Smooth muscle cell of the brain vasculature (primary cell): ENCODE results near the gene TRAPPC2B.
A peak's percentile ranks its signal among the peaks of the same experiment; 100 is the strongest.

Source experiments
- DNase-seq: peaks from one replicate; pipeline ENCODE4 v3.0.0-alpha.2; 2012; ENCODE audit warnings: low read depth, low spot score

Gene TRAPPC2B

DNA sequence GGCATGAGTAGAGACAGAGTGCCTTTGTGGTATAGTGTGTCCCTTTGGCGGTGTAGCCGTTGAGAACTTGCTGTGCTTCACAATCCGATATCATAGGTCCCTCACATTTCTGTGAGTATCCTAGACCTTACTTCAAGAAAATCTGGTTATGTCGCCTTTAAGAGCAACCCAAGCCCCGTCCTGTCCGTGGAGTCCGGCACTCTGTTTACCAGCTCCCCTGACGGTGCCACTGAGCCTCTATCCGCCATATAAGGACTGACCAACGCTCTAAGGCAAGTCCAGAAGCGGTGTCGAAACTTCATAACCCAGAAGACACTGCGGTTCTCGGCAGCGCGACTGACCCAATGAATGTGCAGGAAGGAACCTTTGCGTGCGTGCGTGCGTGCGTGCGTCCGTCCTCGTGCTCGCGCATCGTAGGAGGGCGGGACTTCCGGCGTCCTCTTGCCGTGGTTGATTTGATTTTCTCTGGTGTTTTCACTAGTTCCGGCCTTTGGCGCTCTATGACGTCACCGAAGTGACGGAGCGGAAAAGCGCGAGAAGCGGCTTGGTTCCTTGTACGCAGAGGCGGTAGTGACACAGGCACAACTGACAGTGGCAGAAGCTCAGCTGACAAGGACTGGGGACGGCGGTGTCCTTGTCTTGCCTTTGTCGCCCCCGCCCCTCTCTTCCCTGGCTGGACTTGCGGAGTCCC is at the start of gene TRAPPC2B, which contains the start of gene ZNF547:
TRAPPC2B (plus strand) TSS at position 555 of the 691 bp plus-strand sequence. CDS start 1,283 bp downstream, outside the sequence.
ZNF547 (plus strand) TSS at position 555 of the 691 bp plus-strand sequence. CDS start 5,005 bp downstream, outside the sequence.
- peak; percentile 98 for DNase-seq

DNA sequence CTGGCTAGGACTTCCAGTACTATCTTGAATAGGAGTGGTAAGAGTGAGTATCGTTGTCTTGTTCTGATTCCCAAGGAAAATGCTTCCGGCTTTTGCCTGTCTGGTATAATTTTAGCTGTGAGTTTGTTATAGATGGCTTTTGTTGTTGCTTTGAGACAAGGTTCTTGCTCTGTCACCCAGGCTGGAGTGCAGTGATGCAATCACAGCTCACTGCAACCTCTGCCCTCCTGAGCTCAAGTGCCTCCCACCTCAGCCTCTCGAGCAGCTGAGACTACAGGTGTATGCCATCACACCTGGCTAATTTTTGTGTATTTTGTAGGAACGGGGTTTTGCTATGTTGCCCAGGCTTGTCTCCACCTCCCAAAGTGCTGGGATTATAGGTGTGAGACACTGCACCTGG is 49.2 kb upstream of the TRAPPC2B start:
- DNase-seq = no peak

DNA sequence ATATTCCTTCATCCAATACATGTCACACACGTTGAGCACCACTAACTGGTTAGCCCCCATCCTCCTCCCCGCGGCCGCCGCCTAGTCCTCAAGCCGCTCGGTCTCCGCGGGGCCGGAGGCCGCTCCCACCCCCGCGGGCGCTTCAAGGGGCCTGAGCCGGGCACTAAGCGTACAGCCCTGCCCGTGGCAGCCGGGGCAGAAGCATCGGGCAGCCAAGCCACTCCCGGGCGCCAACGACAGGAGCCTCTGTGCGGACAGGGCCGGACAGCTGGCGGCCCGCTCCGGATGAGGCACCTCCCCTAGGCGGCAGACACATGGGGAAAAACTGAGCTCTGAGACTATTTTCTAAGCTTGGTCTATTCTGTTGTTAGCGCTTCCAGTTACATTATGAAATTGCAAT is 45.8 kb upstream of the TRAPPC2B start:
- no peak for DNase-seq

DNA sequence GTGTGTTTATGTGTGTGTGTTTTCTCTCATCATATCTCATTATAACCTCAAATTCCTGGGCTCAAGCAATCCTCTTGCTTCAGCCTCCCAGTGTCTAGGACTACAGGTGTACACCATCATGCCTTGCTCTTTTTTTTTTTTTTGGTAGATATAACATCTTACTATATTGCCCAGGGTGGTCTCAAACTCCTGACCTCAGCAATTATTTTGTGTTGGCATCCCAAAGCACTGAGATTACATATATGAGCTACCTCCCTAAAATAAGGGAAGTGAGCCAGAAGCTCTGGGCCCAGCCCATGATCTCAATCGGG is 43.5 kb upstream of the TRAPPC2B start:
- no peak for DNase-seq

- peak; percentile 87 for DNase-seq
These were observed 42.9 kb upstream of the TRAPPC2B start, which contains the start of gene ZNF543 for GRCh38 chr19:57320180-57321084. Gene ZNF543 (plus strand): TSS chr19:57320472. CDS start chr19:57320854, 382 bp downstream.

DNA sequence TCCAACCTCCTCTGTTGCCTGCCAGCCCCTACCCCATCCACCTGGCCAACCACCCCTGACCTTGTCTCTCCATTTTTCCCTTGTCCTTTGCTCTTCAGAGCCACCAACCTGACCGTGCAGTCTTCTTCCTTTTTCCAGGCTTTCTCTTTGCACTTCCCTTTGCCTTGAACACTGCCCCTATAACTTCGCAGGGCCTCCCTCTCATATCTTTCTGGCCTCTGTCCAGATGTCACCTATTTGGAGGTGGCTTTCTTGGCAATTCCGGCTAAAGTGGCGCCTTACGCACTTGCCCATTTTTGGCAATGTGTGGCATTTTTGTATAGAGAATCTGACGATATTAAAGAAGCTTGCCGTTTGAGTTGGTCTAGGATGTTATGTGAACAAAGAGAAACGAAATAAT is 42.2 kb upstream of the TRAPPC2B start:
- DNase-seq = no peak

GRCh38 chr19:57321751-57322150 is 41.6 kb upstream of the TRAPPC2B start:
- DNase-seq = no peak

DNA sequence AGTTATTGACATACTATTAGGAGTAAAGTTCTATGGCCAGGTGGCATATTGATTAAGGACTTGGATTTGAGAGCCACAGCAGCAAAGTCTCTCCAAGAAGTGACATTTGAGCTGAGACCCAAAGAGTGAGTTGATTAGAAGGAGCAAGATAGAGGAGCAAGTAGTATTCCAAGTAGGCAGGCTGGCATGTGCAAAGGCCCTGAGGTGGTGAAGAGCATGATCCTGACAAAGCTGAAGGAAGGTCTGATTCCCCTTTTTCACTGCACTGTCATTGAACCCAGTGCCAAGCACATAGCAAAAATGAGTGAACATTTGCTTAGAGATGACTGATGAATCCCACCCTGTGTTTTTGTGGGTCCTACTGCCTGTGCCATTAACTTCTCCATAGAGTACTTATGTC is 38.4 kb upstream of the TRAPPC2B start:
- DNase-seq = no peak

DNA sequence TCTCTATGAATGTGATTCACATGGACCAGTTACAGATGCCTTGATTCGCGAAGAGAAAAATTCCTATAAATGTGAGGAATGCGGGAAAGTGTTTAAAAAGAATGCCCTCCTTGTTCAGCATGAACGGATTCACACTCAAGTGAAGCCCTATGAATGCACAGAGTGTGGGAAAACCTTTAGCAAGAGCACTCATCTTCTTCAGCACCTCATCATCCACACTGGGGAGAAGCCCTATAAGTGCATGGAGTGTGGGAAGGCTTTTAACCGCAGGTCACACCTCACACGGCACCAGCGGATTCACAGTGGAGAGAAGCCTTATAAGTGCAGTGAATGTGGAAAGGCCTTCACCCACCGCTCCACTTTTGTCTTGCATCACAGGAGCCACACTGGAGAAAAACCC is 35.4 kb upstream of the TRAPPC2B start:
- DNase-seq = no peak

GRCh38 chr19:57334191-57334590 is 29.2 kb upstream of the TRAPPC2B start:
- DNase-seq = no peak

DNA sequence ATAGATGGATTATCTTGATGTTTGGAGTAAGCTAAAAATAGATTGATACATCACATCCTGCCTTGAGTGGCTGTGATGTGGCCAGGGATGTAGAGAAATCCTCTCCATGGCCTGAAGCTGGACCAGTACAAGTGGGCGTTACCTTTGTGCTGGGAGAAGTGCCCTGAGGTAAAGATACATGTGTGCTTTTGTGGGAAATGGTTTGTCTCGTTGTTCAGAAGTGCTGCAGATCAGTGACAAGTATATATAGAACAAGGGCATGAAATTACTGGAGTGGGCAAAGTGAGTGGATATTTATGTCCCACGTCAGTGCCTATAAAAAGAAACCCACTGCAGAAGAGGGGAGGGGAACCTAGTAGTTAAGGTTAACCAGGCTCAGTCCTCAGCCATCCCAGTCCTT is 24.5 kb upstream of the TRAPPC2B start:
- no peak for DNase-seq

GRCh38 chr19:57342582-57342981 is 20.8 kb upstream of the TRAPPC2B start:
- DNase-seq = no peak

DNA sequence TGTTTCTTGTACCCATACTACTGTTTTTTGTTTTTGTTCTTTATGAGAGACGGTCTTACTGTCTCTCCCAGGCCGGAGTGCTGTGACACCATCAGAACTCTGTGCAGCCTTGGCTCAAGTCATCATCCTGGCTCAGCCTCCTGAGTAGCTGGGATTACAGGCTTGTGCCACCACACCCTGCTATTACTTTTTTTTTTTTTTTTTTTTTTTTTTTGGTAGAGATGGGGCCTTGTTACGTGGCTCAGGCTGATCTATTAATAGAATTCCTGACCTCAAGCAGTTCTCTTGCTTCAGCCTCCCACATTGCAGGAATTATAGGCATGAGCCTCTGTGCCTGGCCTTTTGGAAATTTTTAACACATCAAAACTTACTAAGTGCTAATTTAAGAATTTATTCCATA is 15.2 kb upstream of the TRAPPC2B start:
- DNase-seq = no peak

DNA sequence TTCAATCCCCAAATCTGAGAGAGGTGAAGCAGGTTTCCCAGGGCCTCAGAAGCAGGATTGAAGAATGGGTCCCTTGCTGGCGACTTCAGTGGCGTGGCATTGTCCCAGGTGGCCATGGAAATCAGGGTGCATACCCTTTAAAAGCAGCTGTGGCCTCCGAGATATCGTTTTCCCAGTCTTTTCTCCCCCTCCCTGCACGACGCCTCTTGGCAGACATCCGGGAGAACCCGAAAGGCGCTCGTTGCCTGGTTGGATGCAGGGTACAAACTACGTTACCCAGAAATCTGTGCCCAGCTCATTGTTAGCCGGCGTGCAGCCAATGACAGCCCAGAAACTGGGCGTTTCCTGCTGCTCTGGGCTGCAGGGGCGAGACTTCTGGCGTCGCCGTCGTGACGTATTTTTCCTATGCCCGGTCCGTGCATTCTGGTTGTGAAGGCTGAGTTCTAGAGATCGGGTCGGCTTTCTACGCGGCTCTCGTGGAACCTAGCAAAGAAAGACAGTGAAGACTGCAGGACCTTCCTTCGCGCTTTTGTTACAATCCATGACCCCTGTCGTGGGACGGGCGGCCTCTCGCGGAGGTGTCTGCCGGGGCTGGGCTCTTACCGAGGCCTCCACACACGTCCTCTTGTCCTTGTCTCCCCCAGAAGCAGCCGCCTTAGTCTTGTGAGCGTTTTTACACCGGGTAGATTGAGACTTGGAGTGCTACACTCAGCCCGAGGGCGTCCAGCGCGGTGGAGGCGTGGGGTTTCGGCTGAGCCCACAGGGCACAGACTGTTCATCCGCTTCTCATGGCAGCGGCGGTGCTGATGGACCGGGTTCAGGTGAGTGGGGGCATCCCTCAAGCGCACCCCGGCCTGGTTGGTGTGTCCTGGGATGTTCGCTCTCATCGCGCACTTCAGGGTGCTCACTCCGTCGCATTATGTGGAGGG is 12.2 kb upstream of the TRAPPC2B start, which contains the start of gene ZNF304:
ZNF304 (plus strand) TSS at position 395 of the 929 bp plus-strand sequence; CDS start at position 789, 394 bp downstream.
- DNase-seq = peak; percentile 84

GRCh38 chr19:57351867-57352266 is 11.5 kb upstream of the TRAPPC2B start:
- no peak for DNase-seq

DNA sequence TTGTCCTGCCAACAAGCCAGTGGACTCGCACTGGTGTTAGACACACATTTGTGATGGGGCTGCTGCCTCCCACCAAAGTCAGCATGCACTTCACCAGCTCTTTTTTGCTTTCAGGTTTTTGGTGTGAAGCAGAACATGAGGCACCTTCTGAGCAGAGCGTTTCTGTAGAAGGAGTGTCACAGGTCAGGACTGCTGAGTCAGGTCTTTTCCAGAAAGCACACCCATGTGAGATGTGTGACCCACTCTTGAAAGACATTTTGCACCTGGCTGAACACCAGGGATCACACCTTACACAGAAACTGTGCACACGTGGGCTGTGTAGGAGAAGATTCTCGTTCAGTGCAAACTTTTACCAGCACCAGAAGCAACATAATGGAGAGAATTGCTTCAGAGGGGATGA is 7.4 kb upstream of the TRAPPC2B start:
- no peak for DNase-seq

DNA sequence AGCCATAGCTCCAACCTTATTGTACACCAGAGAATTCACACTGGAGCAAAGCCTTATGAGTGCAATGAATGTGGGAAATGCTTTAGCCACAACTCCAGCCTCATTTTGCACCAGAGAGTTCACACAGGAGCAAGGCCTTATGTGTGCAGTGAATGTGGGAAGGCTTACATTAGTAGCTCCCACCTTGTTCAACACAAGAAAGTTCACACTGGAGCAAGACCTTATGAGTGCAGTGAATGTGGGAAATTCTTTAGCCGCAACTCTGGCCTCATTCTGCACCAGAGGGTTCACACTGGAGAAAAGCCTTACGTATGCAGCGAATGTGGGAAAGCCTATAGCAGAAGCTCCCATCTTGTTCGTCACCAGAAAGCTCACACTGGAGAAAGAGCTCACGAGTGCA is 5.9 kb upstream of the TRAPPC2B start:
- no peak for DNase-seq

- DNase-seq = no peak
These were observed 4.1 kb upstream of the TRAPPC2B start for GRCh38 chr19:57359300-57359699.

DNA sequence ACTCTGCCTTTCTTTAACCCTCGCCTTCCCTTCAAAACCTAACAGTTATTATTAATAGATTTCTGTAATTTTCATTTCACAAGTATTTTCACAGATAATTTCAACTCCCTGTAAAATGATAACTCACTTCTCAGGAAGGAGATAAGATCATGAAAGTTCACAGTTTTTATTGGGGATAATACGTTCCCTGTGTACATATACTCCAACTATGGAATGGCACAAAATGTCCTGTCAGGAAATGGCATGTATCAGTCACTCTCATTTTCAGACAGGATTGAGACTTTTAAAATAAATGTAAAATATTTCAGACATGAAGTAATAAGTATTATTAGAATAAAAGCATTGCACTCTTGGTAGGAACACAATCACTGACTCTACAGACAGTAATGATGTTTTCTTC is 932 bp upstream of the TRAPPC2B start:
- DNase-seq = no peak

DNA sequence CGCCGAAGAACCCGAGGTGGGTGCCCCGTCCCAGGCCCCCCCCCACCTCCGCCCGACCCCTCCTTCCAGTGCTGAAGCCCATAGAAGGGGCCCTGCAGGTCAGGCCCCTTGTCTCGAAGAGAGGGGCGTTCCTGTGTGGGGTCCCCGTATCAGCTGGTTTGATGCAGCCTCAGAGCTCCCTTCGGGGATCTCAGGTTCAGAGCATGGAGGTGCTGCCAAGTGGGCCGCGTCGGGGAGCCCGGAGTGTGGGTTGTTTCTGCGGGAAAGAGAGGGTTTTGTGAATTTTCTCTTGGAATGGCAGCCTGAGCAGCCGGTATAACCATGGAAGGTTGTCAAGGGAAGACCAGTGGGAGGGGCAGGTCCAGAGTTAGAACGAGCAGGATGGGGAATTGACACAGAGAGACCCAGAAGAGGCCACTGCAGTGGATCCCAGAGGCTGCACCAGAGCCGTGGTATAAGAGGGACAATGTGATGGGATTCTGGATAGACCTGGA is 384 bp downstream of the TRAPPC2B start:
- DNase-seq = no peak

- no peak for DNase-seq
These were observed 3.4 kb downstream of the TRAPPC2B start for GRCh38 chr19:57366776-57367175.
